Lower lobe of right lung (tissue), 2 donors: ENCODE data around the gene SCAPER. TPM values are rescaled to one million over a fixed set of nuclear protein-coding genes. Genes with fewer than 3 reads are reported as not detected.
"Not testable (repeated sequence)": the region's sequence is repeated elsewhere in the genome, so short reads cannot be mapped to it uniquely, and the experiment has no call there.

Source experiments
- ATAC-seq, 2 donors: fragments of 200-7000 bp; cut with Tn5 transposase; one replicate each; pipeline ENCODE4 v1.9.1; 2020 to 2022; ENCODE audit warnings: mild to moderate bottlenecking in 2 of 2, moderate library complexity in 2 of 2
- DNase-seq: peaks from one replicate; pipeline ENCODE4 v3.0.0-alpha.2; 2020
- H3K27ac ChIP-seq: fragments of 200-600 bp; one replicate; pipeline ENCODE4 v1.8.0; 2022
- H3K27me3 ChIP-seq: fragments of 200-600 bp; one replicate; pipeline ENCODE4 v1.8.0; 2022; ENCODE audit warnings: low read depth
- H3K36me3 ChIP-seq: fragments of 200-600 bp; one replicate; pipeline ENCODE4 v1.8.0; 2022; ENCODE audit warnings: mild to moderate bottlenecking
- H3K4me1 ChIP-seq: fragments of 200-600 bp; one replicate; pipeline ENCODE4 v1.8.0; 2022
- H3K4me3 ChIP-seq: fragments of 200-600 bp; one replicate; pipeline ENCODE4 v1.8.0; 2022; ENCODE audit warnings: mild to moderate bottlenecking
- H3K9me3 ChIP-seq: fragments of 200-600 bp; one replicate; pipeline ENCODE4 v1.8.0; 2022
- intact Hi-C: fragments of 100-400 bp; cut with DNase I; formaldehyde crosslinking; loops from one replicate; pipeline ENCODE4 v1.11.0; 2022
- total RNA-seq: library from RNA; stranded (reverse); fragmentation: NEBNext Ultra II Directional; extraction: Animal tissue kit (Norgen Biotek cat#: 25700); gene quantifications from one replicate; pipeline ENCODE4 v1.2.1, GENCODE V29; 2021
- TF ChIP-seq, protein P1 (sequence below): fragments of 200-600 bp; IDR thresholded peaks from one replicate; pipeline ENCODE4 v1.8.0; 2022; ENCODE audit warnings: antibody characterized with exemption, mild to moderate bottlenecking
- donor health status: DM: no; HTN: yes; CAD: no; lungs with severe emphysema.

Gene SCAPER
- total RNA-seq, 1 donor from 2014 or later = 34.2 TPM

- DNase-seq (no peak), ATAC-seq (no peak)
- H3K27me3 ChIP-seq = no peaks in the 10 kb centered on the region
- TF ChIP-seq, protein P1, sequence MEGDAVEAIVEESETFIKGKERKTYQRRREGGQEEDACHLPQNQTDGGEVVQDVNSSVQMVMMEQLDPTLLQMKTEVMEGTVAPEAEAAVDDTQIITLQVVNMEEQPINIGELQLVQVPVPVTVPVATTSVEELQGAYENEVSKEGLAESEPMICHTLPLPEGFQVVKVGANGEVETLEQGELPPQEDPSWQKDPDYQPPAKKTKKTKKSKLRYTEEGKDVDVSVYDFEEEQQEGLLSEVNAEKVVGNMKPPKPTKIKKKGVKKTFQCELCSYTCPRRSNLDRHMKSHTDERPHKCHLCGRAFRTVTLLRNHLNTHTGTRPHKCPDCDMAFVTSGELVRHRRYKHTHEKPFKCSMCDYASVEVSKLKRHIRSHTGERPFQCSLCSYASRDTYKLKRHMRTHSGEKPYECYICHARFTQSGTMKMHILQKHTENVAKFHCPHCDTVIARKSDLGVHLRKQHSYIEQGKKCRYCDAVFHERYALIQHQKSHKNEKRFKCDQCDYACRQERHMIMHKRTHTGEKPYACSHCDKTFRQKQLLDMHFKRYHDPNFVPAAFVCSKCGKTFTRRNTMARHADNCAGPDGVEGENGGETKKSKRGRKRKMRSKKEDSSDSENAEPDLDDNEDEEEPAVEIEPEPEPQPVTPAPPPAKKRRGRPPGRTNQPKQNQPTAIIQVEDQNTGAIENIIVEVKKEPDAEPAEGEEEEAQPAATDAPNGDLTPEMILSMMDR = no peak
- H3K9me3 ChIP-seq = peaks cover 4% of the 10 kb centered on the region
- intact Hi-C loops = no loop called here
- no peak overlapping the region for H3K27ac ChIP-seq
- H3K4me1 ChIP-seq = no peaks in the 10 kb centered on the region
- no peaks in the 10 kb centered on the region for H3K36me3 ChIP-seq
- H3K4me3 ChIP-seq = no peak overlapping the region
Observed at GRCh38 chr15:76711351-76711827, 193.8 kb downstream of the SCAPER start.

- H3K36me3 ChIP-seq = peaks cover 33% of the 10 kb centered on the region
- DNase-seq, H3K4me3 ChIP-seq, ATAC-seq, H3K9me3 ChIP-seq, H3K27ac ChIP-seq, H3K27me3 ChIP-seq, H3K4me1 ChIP-seq, intact Hi-C loops: not testable (repeated sequence)
Observed at GRCh38 chr15:76704032-76704431, 201.1 kb downstream of the SCAPER start.

GRCh38 chr15:76696840-76697239 lies 208.3 kb downstream of the SCAPER start:
- no peaks in the 10 kb centered on the region for H3K4me1 ChIP-seq
- ATAC-seq (no peak), DNase-seq (no peak)
- H3K36me3 ChIP-seq = peaks cover 21% of the 10 kb centered on the region
- no peaks in the 10 kb centered on the region for H3K9me3 ChIP-seq
- no peak overlapping the region for H3K4me3 ChIP-seq
- no peaks in the 10 kb centered on the region for H3K27me3 ChIP-seq
- TF ChIP-seq, protein P1 = no peak
- H3K27ac ChIP-seq = no peak overlapping the region
- intact Hi-C loops = no loop called here

DNA sequence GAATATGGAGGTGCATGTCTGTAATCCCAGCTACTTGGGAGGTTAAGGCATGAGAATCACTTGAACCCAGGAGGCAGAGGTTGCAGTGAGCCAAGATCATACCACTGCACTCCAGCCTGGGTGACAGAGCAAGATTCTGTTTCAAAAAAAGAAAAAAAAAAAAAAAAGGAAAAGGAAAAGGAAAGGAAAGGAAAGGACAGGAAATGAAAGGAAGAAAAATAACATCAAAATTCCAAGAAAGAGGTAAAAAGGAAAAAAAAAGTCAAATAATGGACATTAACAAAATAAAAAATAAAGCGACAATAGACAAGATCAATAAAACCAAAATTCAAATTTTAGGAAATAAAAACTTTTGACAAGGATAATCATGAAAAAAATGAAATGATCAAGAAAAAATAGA lies 212.6 kb downstream of the SCAPER start:
- H3K9me3 ChIP-seq, H3K36me3 ChIP-seq, H3K4me1 ChIP-seq, DNase-seq, H3K4me3 ChIP-seq, H3K27me3 ChIP-seq, intact Hi-C loops, H3K27ac ChIP-seq, ATAC-seq: not testable (repeated sequence)

GRCh38 chr15:76687592-76687991 lies 217.5 kb downstream of the SCAPER start:
- intact Hi-C loops, H3K4me3 ChIP-seq, DNase-seq, H3K36me3 ChIP-seq, H3K27ac ChIP-seq, H3K9me3 ChIP-seq, ATAC-seq, H3K27me3 ChIP-seq, H3K4me1 ChIP-seq: not testable (repeated sequence)

DNA sequence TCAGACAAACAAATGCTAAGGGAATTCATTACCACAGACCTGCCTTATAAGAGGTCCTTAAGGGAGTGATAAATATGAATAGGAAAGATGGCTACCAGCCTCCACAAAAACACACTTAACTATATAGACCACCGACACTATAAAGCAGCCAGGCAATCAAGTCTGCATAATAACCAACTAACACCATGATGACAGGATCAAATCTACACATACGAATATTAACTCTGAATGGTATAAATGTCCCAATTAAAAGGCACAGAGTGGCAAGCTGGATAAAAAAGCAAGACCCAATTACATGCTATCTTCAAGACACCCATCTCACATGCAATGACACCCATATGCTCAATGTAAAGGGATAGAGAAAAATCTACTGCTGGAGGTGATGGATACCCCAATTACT lies 221.1 kb downstream of the SCAPER start:
- Histone ChIP-seq H3K4me3 (no peak overlapping the region), H3K27ac (no peak overlapping the region), H3K36me3 (no peaks in the 10 kb centered on the region), H3K27me3 (no peaks in the 10 kb centered on the region), H3K9me3 (peaks cover 5% of the 10 kb centered on the region), H3K4me1 (no peaks in the 10 kb centered on the region)
- no peak for DNase-seq
- intact Hi-C loops = no loop called here
- TF ChIP-seq, protein P1 = no peak
- ATAC-seq = no peak

- no peak overlapping the region for H3K27ac ChIP-seq
- H3K27me3 ChIP-seq = no peaks in the 10 kb centered on the region
- TF ChIP-seq, protein P1 = no peak
- H3K4me3 ChIP-seq = no peak overlapping the region
- intact Hi-C loops = no loop called here
- ATAC-seq (no peak), DNase-seq (no peak)
- H3K9me3 ChIP-seq = peaks cover 5% of the 10 kb centered on the region
- H3K4me1 ChIP-seq = no peaks in the 10 kb centered on the region
- H3K36me3 ChIP-seq = no peaks in the 10 kb centered on the region
Observed at GRCh38 chr15:76682833-76683232, 222.3 kb downstream of the SCAPER start.
